Panc1 (cell line): Measurements from ENCODE around the gene INCA1. TPM values are rescaled to one million over a fixed set of nuclear protein-coding genes. Genes with fewer than 3 reads are reported as not detected.

ENCODE experiments used
- ATAC-seq: fragments of 200-7000 bp; cut with Tn5 transposase; 2 replicates; pipeline ENCODE4 v1.9.1; 2020; ENCODE audit warnings: mild to moderate bottlenecking, moderate library complexity
- BruUV-seq: library from RNA; stranded (reverse); fragments of 400-500 nt; replicated peaks from 2 replicates; lab custom pipeline; 2021; lab: Mats Ljungman, UMichigan
- CTCF ChIA-PET: fragments of 300-600 bp; sonication (Branson Sonifier 250); formaldehyde crosslinking; loops from one replicate; lab custom pipeline; 2022; ENCODE audit warnings: antibody characterized with exemption; lab: Charles Lee
- POLR2A ChIA-PET: fragments of 300-600 bp; sonication (Branson Sonifier 250); formaldehyde crosslinking; loops from one replicate; lab custom pipeline; 2022; ENCODE audit warnings: antibody characterized with exemption; lab: Charles Lee
- DNase-seq: peaks from one replicate; pipeline ENCODE4 v3.0.0-alpha.2; 2010; ENCODE audit warnings: low read depth, low spot score
- H3K27ac ChIP-seq: 2 replicates; pipeline ENCODE4 v1.5.1; 2011; ENCODE audit warnings: mild to moderate bottlenecking, low read length, inconsistent platforms
- H3K27me3 ChIP-seq: fragments of 200-500 bp; sonication (Bioruptor generic); 2 replicates; pipeline ENCODE4 v1.6.0; 2014; ENCODE audit warnings: low read length, inconsistent platforms; ENCODE audit not compliant: control insufficient read depth, insufficient read depth
- H3K36me3 ChIP-seq: fragments of 200-500 bp; sonication (Bioruptor generic); 2 replicates; pipeline ENCODE4 v1.5.1; 2014; ENCODE audit warnings: inconsistent platforms, mild to moderate bottlenecking, low read length, moderate library complexity; ENCODE audit not compliant: control insufficient read depth, insufficient read depth
- H3K4me1 ChIP-seq: 2 replicates; pipeline ENCODE4 v1.5.1; 2011; ENCODE audit warnings: inconsistent platforms, mild to moderate bottlenecking, low read length, moderate library complexity; ENCODE audit not compliant: control insufficient read depth, insufficient read depth
- H3K4me3 ChIP-seq, 2 experiments: 2 replicates each; pipeline ENCODE4 v1.5.1; 2011 to 2012; ENCODE audit warnings: low read depth in 2 of 2, low read length in 2 of 2, mild to moderate bottlenecking in 2 of 2, inconsistent platforms in 1 of 2, moderate library complexity in 1 of 2
- H3K9me3 ChIP-seq: fragments of 200-500 bp; sonication (Bioruptor generic); 2 replicates; pipeline ENCODE4 v1.5.1; 2014; ENCODE audit warnings: low read depth, mild to moderate bottlenecking, inconsistent platforms, low read length, moderate library complexity; ENCODE audit not compliant: control insufficient read depth, insufficient read depth
- CTCF ChIP-seq: fragments of 450-650 bp; IDR thresholded peaks from 2 replicates; pipeline ENCODE4 v1.5.1; 2017; ENCODE audit warnings: mild to moderate bottlenecking
- POLR2AphosphoS5 ChIP-seq: IDR thresholded peaks from 2 replicates; pipeline ENCODE4 v1.6.1; 2012; ENCODE audit warnings: mild to moderate bottlenecking, low read depth, low read length, moderate library complexity
- REST ChIP-seq, 2 experiments: IDR thresholded peaks; 2 replicates each; pipeline ENCODE4 v1.6.1; 2011 to 2012; ENCODE audit warnings: low read depth in 2 of 2, control low read depth in 1 of 2, low read length in 1 of 2, mild to moderate bottlenecking in 1 of 2, moderate library complexity in 1 of 2; ENCODE audit not compliant: insufficient read depth in 1 of 2
- SIN3A ChIP-seq: IDR thresholded peaks from 2 replicates; pipeline ENCODE4 v1.6.1; 2012; ENCODE audit warnings: low read depth, mild to moderate bottlenecking, low read length, moderate library complexity, borderline replicate concordance; ENCODE audit not compliant: insufficient read depth
- TCF7L2 ChIP-seq: IDR thresholded peaks from 2 replicates; pipeline ENCODE4 v1.6.1; 2011; ENCODE audit warnings: mild to moderate bottlenecking, low read depth, low read length, inconsistent platforms
- in situ Hi-C: cut with HindIII; loops from 2 replicates; pipeline ENCODE4 v1.10.0; 2016; ENCODE audit warnings: low sequenced_read_pairs, low pct_unique_long_range_greater_than_20kb
- intact Hi-C: fragments of 100-400 bp; cut with micrococcal nuclease; formaldehyde crosslinking; loops from one replicate; pipeline ENCODE4 v1.10.0; 2022; ENCODE audit not compliant: unreplicated experiment
- total RNA-seq: library from RNA; stranded (reverse); gene quantifications from one replicate; pipeline ENCODE4 v1.2.1, GENCODE V29; 2021; ENCODE audit not compliant: unreplicated experiment

INCA1 gene
- total RNA-seq, 1 experiment from 2014 or later, result 1.7 TPM

GRCh38 chr17:5044630-5045029, 47.3 kb upstream of the INCA1 start:
- CTCF ChIA-PET, result interaction anchor here (0.7 kb wide), 1 partner anchor 11 kb away, joined by 3 read pairs; no protein-coding TSS in a partner anchor
- POLR2A ChIA-PET, result no interaction called here
- in situ Hi-C loops, result no loop called here
- no peak for DNase-seq
- ATAC-seq, result no peak
- no peaks in the 10 kb centered on the region for H3K36me3 ChIP-seq
- no TSS peak for BruUV-seq
- H3K27me3 ChIP-seq, result no peaks in the 10 kb centered on the region
- H3K4me3 ChIP-seq, result no peak overlapping the region
- intact Hi-C loops, result no loop called here
- H3K27ac ChIP-seq, result no peak overlapping the region
- H3K9me3 ChIP-seq, result no peaks in the 10 kb centered on the region
- no peaks in the 10 kb centered on the region for H3K4me1 ChIP-seq
- no peak for TF ChIP-seq TCF7L2
- TF ChIP-seq REST (IDR thresholded peaks at IDR 0.05; ENCODE audit: insufficient read depth in 1 of 2, low read depth in 2 of 2, low read length in 1 of 2), result no peak
- no peak for TF ChIP-seq SIN3A
- no peak for TF ChIP-seq CTCF
- no peak for TF ChIP-seq POLR2AphosphoS5

- no TSS peak for BruUV-seq
- CTCF ChIA-PET, result no interaction called here
- Histone ChIP-seq H3K4me1 (no peaks in the 10 kb centered on the region), H3K27me3 (no peaks in the 10 kb centered on the region), H3K27ac (no peak overlapping the region), H3K36me3 (no peaks in the 10 kb centered on the region), H3K4me3 (no peak overlapping the region), H3K9me3 (no peaks in the 10 kb centered on the region)
- in situ Hi-C loops (no loop called here), intact Hi-C loops (no loop called here)
- TF ChIP-seq CTCF, result no peak
- no peak for TF ChIP-seq TCF7L2
- POLR2A ChIA-PET, result no interaction called here
- no peak for DNase-seq
- no peak for ATAC-seq
Measured at GRCh38 chr17:5043524-5043923, 46.2 kb upstream of the INCA1 start.
